ENCODE results near the gene ATP9B. TPM values are rescaled to one million over a fixed set of nuclear protein-coding genes. Genes with fewer than 3 reads are reported as not detected.

Gene ATP9B
- total RNA-seq, 1 donor from 2014 or later = 50.3 TPM

DNA sequence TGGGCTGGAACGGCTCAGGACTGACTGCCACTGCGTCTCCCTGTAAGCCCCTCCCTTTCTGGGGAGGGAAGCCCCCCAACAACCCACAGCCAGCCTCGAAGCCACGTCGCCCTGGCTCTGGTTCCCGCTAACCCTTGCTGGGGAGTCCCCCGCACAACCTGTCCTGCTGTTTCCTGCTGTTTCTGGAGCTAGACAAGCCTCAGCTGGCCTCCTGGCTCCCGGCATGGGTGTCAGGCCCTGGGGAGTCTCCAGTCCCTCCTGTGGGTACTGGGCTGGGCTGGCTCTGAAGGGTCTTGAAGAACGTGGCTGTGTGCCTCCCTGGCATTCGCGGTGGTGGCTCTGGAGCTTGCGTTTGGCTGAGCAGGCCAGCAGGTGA, 347.5 kb downstream of the ATP9B start:
- intact Hi-C loops (cut with DNase I) = no loop called here
- no peaks in the 10 kb centered on the region for H3K27me3 ChIP-seq

DNA sequence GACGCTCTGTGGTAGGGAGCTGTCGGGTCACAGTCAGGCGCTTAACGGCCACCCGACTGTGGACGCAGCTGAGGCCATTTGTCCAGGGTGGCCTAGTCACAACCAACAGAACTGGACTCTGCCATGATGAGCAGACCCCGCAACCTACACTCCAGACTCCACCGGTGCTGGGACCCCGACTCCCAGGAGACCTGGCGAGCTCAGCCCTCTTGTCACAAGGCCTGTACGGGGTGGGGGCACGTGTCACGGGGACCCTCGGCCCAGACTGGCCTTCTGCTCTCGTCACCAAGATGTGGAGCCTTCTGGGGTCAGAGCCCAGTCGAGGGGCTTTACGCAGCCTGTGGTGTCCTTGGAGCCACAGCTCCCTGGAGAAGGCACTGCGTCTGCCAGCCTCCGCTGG, 349.0 kb downstream of the ATP9B start:
- TF ChIP-seq POLR2A (IDR thresholded peaks at IDR 0.05) (no peak), POLR2AphosphoS5 (IDR thresholded peaks at IDR 0.05; ENCODE audit: insufficient read depth in 1 of 2, low read depth in 1 of 2) (no peak)
- TF ChIP-seq, protein P1, sequence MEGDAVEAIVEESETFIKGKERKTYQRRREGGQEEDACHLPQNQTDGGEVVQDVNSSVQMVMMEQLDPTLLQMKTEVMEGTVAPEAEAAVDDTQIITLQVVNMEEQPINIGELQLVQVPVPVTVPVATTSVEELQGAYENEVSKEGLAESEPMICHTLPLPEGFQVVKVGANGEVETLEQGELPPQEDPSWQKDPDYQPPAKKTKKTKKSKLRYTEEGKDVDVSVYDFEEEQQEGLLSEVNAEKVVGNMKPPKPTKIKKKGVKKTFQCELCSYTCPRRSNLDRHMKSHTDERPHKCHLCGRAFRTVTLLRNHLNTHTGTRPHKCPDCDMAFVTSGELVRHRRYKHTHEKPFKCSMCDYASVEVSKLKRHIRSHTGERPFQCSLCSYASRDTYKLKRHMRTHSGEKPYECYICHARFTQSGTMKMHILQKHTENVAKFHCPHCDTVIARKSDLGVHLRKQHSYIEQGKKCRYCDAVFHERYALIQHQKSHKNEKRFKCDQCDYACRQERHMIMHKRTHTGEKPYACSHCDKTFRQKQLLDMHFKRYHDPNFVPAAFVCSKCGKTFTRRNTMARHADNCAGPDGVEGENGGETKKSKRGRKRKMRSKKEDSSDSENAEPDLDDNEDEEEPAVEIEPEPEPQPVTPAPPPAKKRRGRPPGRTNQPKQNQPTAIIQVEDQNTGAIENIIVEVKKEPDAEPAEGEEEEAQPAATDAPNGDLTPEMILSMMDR (IDR thresholded peaks at IDR 0.05) = no peak
- intact Hi-C loops (cut with DNase I) = no loop called here

More for the DNA sequence above, 347.5 kb downstream of the ATP9B start:
- peaks cover 0 to 6% of the 10 kb centered on the region in 2 donors for H3K36me3 ChIP-seq
- peaks cover 5% of the 10 kb centered on the region for H3K4me1 ChIP-seq
- TF ChIP-seq, protein P1 (IDR thresholded peaks at IDR 0.05) = no peak
- TF ChIP-seq POLR2AphosphoS5 (IDR thresholded peaks at IDR 0.05; ENCODE audit: insufficient read depth in 1 of 2, low read depth in 1 of 2) (no peak), POLR2A (IDR thresholded peaks at IDR 0.05) (no peak)
- H3K27ac ChIP-seq = no peak overlapping the region
- DNase-seq (ENCODE audit: extremely low spot score in 2 of 2) = no peak
- H3K4me3 ChIP-seq = no peak overlapping the region
- no peaks in the 10 kb centered on the region for H3K9me3 ChIP-seq

DNA sequence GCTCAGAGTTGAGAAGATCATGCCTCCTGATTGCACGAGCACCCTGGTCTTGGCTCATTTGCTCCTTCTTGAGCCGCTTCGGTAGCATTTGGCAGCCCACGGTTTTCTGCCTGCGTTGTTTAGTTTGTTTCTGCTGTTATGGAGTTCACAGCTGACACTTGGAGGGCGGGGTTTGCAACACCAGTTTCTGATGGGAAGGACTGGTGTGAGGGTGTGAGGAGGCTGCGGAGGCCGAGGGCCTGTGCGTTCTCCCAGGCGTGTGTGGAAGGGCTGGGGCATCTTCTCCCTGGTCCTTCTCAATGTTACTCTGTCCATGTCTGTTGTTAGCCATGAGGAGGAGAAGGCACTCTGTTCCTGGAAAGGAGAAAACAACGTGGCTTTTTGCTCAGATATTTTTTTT, 349.4 kb downstream of the ATP9B start:
- Histone ChIP-seq H3K4me3 (no peak overlapping the region), H3K4me1 (peaks cover 10% of the 10 kb centered on the region), H3K36me3 (no peaks in the 10 kb centered on the region), H3K27ac (no peak overlapping the region), H3K27me3 (no peaks in the 10 kb centered on the region), H3K9me3 (no peaks in the 10 kb centered on the region)
- intact Hi-C loops (cut with DNase I) = no loop called here
- TF ChIP-seq POLR2AphosphoS5 (IDR thresholded peaks at IDR 0.05; ENCODE audit: insufficient read depth in 1 of 2, low read depth in 1 of 2) = no peak
- DNase-seq (ENCODE audit: extremely low spot score in 2 of 2) = no peak

More for the DNA sequence above, 349.0 kb downstream of the ATP9B start:
- Histone ChIP-seq H3K9me3 (no peaks in the 10 kb centered on the region), H3K4me3 (no peak overlapping the region), H3K36me3 (peaks cover 0 to 3% of the 10 kb centered on the region in 2 donors), H3K27me3 (no peaks in the 10 kb centered on the region), H3K4me1 (peaks cover 6% of the 10 kb centered on the region), H3K27ac (no peak overlapping the region)
- DNase-seq (ENCODE audit: extremely low spot score in 2 of 2) = no peak

DNA sequence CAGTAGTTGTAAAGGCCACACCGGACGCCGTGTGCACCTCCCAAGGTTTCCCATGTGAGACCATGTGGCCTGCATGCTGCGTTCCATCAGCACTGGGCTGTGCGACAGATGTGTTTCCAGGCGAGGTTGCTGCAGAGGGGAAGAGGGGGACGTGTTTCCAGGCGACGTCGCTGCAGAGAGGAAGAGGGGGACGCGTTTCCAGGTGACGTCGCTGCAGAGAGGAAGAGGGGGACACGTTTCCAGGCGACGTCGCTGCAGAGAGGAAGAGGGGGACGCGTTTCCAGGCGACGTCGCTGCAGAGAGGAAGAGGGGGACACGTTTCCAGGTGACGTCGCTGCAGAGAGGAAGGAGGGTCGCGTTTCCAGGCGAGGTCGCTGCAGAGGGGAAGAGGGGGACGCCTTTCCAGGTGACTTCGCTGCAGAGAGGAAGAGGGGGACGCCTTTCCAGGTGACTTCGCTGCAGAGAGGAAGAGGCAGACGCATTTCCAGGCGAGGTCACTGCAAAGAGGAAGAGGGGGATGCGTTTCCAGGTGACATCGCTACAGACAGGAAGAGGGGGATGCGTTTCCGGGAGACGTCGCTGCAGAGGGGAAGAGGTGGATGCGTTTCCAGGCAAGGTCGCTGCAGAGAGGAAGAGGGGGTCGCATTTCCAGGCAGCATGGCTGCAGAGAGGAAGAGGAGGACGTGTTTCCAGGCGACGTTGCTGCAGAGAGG, 351.0 kb downstream of the ATP9B start:
- TF ChIP-seq, protein P1 (IDR thresholded peaks at IDR 0.05) = no peak
- TF ChIP-seq POLR2AphosphoS5 (IDR thresholded peaks at IDR 0.05; ENCODE audit: insufficient read depth in 1 of 2, low read depth in 1 of 2) (no peak), POLR2A (IDR thresholded peaks at IDR 0.05) (no peak)
- Histone ChIP-seq H3K36me3 (no peaks in the 10 kb centered on the region), H3K27ac (no peak overlapping the region), H3K27me3 (no peaks in the 10 kb centered on the region), H3K4me3 (no peak overlapping the region), H3K9me3 (no peaks in the 10 kb centered on the region), H3K4me1 (peaks cover 12% of the 10 kb centered on the region)
- intact Hi-C loops (cut with DNase I) = no loop called here
- no peak for DNase-seq (ENCODE audit: extremely low spot score in 2 of 2)

DNA sequence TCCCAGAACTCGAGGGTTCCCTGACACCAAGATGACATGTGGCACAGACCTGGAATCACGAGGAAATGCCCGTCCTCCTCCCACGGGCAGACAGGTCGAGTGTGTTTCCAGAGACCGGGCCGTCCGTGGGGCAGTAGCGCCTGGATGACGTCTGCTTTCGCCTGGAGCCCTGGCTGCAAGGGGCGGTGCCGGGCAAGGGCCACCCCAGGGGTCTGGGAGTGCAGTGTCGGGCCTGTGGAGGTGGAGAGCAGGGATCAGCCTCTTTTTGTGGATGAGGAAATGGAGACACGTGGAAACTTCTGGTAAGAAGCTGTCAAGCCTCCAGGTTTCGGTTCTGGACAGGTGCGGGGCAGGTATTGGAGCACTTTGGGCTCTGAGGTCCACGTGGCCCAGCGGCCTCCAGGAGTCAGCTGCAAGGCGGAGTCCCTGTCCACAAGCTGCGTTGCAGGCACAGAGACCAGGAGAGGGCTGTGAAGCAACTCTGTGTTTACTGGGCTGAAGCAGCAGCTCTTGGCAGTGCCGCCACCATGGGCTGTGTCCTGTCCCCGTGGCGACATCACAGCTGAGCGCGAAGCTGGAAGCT, 352.2 kb downstream of the ATP9B start:
- H3K27me3 ChIP-seq = no peaks in the 10 kb centered on the region
- no peak overlapping the region for H3K4me3 ChIP-seq
- TF ChIP-seq POLR2AphosphoS5 (IDR thresholded peaks at IDR 0.05; ENCODE audit: insufficient read depth in 1 of 2, low read depth in 1 of 2) (no peak), POLR2A (IDR thresholded peaks at IDR 0.05) (no peak)
- H3K36me3 ChIP-seq = no peaks in the 10 kb centered on the region
- H3K4me1 ChIP-seq = peaks cover 12% of the 10 kb centered on the region
- H3K9me3 ChIP-seq = no peaks in the 10 kb centered on the region
- H3K27ac ChIP-seq = no peak overlapping the region
- intact Hi-C loops (cut with DNase I) = no loop called here
- no peak for DNase-seq (ENCODE audit: extremely low spot score in 2 of 2)

All from vagina (tissue), 2 donors.